GM12891 (cell line): ENCODE measurements around the gene USP25.

Experiments
- POLR2A ChIP-seq: IDR thresholded peaks from 2 replicates; pipeline ENCODE4 v1.6.1; 2011; ENCODE audit warnings: low read depth, low read length, control low read depth
- POLR2AphosphoS5 ChIP-seq: IDR thresholded peaks from 2 replicates; pipeline ENCODE4 v1.6.1; 2011; ENCODE audit warnings: low read depth, low read length, control low read depth
- POU2F2 ChIP-seq: IDR thresholded peaks from 2 replicates; pipeline ENCODE4 v1.6.1; 2011; ENCODE audit warnings: low read depth, mild to moderate bottlenecking, control low read depth, low read length, moderate library complexity
- TAF1 ChIP-seq: IDR thresholded peaks from 2 replicates; pipeline ENCODE4 v1.6.1; 2011; ENCODE audit warnings: low read depth, low read length, control low read depth

DNA sequence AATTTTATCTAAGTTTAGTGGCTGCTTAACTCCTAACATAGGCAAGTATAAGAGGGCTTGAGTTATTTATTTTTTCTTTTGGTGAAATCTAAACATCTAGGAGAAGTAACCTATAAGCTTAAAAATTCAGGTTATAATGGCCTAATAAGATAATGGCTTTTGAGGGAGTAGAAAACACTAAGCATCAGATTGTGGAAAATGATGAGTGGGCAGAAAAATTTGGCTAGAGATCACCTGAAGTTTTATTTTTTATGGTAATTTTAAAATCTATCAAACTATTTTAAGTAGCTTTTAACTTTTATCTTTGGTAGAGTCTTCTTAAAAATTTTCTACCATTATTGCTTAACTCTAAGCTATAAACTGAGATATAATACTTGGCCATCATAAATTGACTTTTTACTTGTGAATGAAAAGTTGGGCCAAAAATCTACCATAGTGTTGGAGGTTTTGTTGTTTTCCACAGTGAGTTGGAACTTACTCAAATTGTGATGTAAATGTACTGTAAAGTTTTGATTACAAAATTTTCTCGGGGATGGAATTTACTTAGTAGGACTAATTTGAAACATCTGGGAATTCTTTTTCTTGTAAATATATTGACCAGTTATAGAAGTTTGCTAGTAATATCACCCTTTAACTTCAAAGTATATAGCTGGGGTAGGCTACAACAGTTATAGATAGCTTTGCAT, 63.9 kb downstream of the USP25 start:
- TF ChIP-seq POLR2AphosphoS5: no peak
- no peak for TF ChIP-seq POLR2A
- TF ChIP-seq TAF1: no peak
- no peak for TF ChIP-seq POU2F2
